ENCODE results near the gene PIP5K1C.
"Not testable (repeated sequence)": the region's sequence is repeated elsewhere in the genome, so short reads cannot be mapped to it uniquely, and the experiment has no call there.

PIP5K1C gene

GRCh38 chr19:3659746-3660112 is 40.5 kb downstream of the PIP5K1C start:
- DNase-seq = no peak

- DNase-seq = no peak
These were observed 41.2 kb downstream of the PIP5K1C start for GRCh38 chr19:3658870-3659745.

- no peak for DNase-seq
These were observed 42.0 kb downstream of the PIP5K1C start for GRCh38 chr19:3658004-3658869.

- no peak for DNase-seq
These were observed 42.9 kb downstream of the PIP5K1C start for GRCh38 chr19:3657395-3657769.

GRCh38 chr19:3656747-3657394 is 43.4 kb downstream of the PIP5K1C start:
- no peak for DNase-seq

GRCh38 chr19:3656073-3656746 is 44.1 kb downstream of the PIP5K1C start:
- no peak for DNase-seq

- no peak for DNase-seq
These were observed 44.7 kb downstream of the PIP5K1C start for GRCh38 chr19:3655402-3656072.

- DNase-seq = no peak
These were observed 46.3 kb downstream of the PIP5K1C start for GRCh38 chr19:3653865-3654513.

- no peak for DNase-seq
These were observed 47.0 kb downstream of the PIP5K1C start for GRCh38 chr19:3653081-3653795.

GRCh38 chr19:3652422-3652821 is 47.8 kb downstream of the PIP5K1C start:
- no peak for DNase-seq

GRCh38 chr19:3651684-3652083 is 48.6 kb downstream of the PIP5K1C start:
- DNase-seq = no peak

GRCh38 chr19:3649888-3650287 is 50.4 kb downstream of the PIP5K1C start:
- DNase-seq = no peak

GRCh38 chr19:3648037-3648905 is 52.0 kb downstream of the PIP5K1C start:
- DNase-seq = no peak

- not testable (repeated sequence) for DNase-seq
These were observed 53.2 kb downstream of the PIP5K1C start for GRCh38 chr19:3647102-3647501.

GRCh38 chr19:3646336-3647092 is 53.8 kb downstream of the PIP5K1C start:
- no peak for DNase-seq

- no peak for DNase-seq
These were observed 54.5 kb downstream of the PIP5K1C start for GRCh38 chr19:3645726-3646125.

- no peak for DNase-seq
These were observed 55.2 kb downstream of the PIP5K1C start for GRCh38 chr19:3645067-3645396.

GRCh38 chr19:3644351-3645066 is 55.8 kb downstream of the PIP5K1C start:
- DNase-seq = no peak

All from NK-92 treated with Interleukin-12 subunit alpha and Interleukin-12 subunit beta, amount 100 ng/mL, for 24 hours (cell line).